ENCODE measurements around the gene LDHB. TPM values are rescaled to one million over a fixed set of nuclear protein-coding genes. Genes with fewer than 3 reads are reported as not detected.

The LDHB gene
- total and polyA plus RNA-seq, 9 of the 15 experiments (the other 6 are each of a cell fraction or from before 2014, with no cell fraction given): 743 to 2,680 (median 968) TPM

GRCh38 chr12:21678959-21679358 lies 21.3 kb upstream of the LDHB start:
- Histone ChIP-seq H3K9me3 (replicated peaks; ENCODE audit: control insufficient read depth, insufficient read depth, low read depth, low read length) (no peaks in the 10 kb centered on the region), H3K27me3 (ENCODE audit: control insufficient read depth in 2 of 2, insufficient read depth in 2 of 2, low read length in 2 of 2) (no peaks in the 10 kb centered on the region), H3K4me2 (ENCODE audit: insufficient read depth, low read length) (no peak overlapping the region), H3K9ac (ENCODE audit: insufficient read depth in 1 of 2, low read depth in 2 of 2, low read length in 2 of 2) (no peak overlapping the region; a peak in 1 of 4 replicates), H4K20me1 (replicated peaks; ENCODE audit: control insufficient read depth, insufficient read depth, low read length) (no peaks in the 10 kb centered on the region), H3K9me1 (ENCODE audit: control insufficient read depth, insufficient read depth, low read length) (no peaks in the 10 kb centered on the region), H3K27ac (ENCODE audit: extremely low read depth, low read depth, low read length) (peak overlapping the region; percentile 38; the same call in 1 of the 3 replicates), H3K4me3 (no peak overlapping the region), H3K79me2 (ENCODE audit: control insufficient read depth, insufficient read depth, low read length) (no peaks in the 10 kb centered on the region), H2AFZ (ENCODE audit: low read depth, low read length) (peak overlapping the region; percentile 52), H3K4me1 (replicated peaks in 1 of 2; ENCODE audit: control insufficient read depth in 2 of 2, insufficient read depth in 2 of 2, low read length in 2 of 2) (peaks cover 0 to 3% of the 10 kb centered on the region in 2 experiments; a peak in 4 of 5 replicates), H3K36me3 (ENCODE audit: control insufficient read depth, insufficient read depth, low read length) (no peaks in the 10 kb centered on the region)
- 0 out of 3 replicates have a peak, but pooled peaks have one; percentile 24 for ATAC-seq
- FAIRE-seq: peak; percentile 57
- ChIA-PET CTCF (ENCODE audit: low intra/inter-chr PET ratio) (no interaction called here), POLR2A (no interaction called here)
- intact Hi-C loops (cut with micrococcal nuclease) (loop anchor here (5.0 kb wide), 1 partner anchor 177 kb away; the partner anchor contains the start of genes GOLT1B and RECQL), in situ Hi-C loops (cut with MboI) (no loop called here)
- no TSS peak for BruUV-seq (replicated peaks)
- WGBS (ENCODE audit: insufficient coverage, low coverage, missing lambda C conversion rate): 14% methylated on average over 1 of the region's 1 CpG
- DNase-seq (ENCODE audit: extremely low read depth in 1 of 4, low spot score in 3 of 4): no peak
- TF ChIP-seq MLX (CRISPR knock-in tag; conservative IDR thresholded peaks at IDR 0.05) (no peak), ARID1B (IDR thresholded peaks at IDR 0.05) (0 out of 2 replicates have a peak, but pooled peaks have one; percentile 13), HDAC8 (tag; IDR thresholded peaks at IDR 0.05) (no peak), HMGXB4 (CRISPR knock-in tag; IDR thresholded peaks at IDR 0.05) (no peak), ZNF407 (IDR thresholded peaks at IDR 0.05; ENCODE audit: low read depth) (no peak), ARID2 (IDR thresholded peaks at IDR 0.05) (no peak), RBFOX2 (IDR thresholded peaks at IDR 0.05; ENCODE audit: low read depth, low read length) (no peak), CREB1 (IDR thresholded peaks at IDR 0.05) (no peak), CREB1 (CRISPR knock-in tag; IDR thresholded peaks at IDR 0.05) (no peak), TEAD1 (CRISPR knock-in tag; IDR thresholded peaks at IDR 0.05) (no peak), NR2C2 (CRISPR knock-in tag; IDR thresholded peaks at IDR 0.05) (no peak), NR2C2 (tag; IDR thresholded peaks at IDR 0.05) (no peak), TCF7L2 (IDR thresholded peaks at IDR 0.05; ENCODE audit: low read depth, low read length) (no peak)

All from K562 (cell line).